Ascending aorta (tissue), 2 donors: ENCODE results near the gene GRM7. TPM values are rescaled to one million over a fixed set of nuclear protein-coding genes. Genes with fewer than 3 reads are reported as not detected.
A peak's percentile ranks its signal among the peaks of the same experiment; 100 is the strongest.

Experiments
- DNase-seq, 2 donors: peaks; one replicate each; pipeline ENCODE4 v3.0.0-alpha.2; 2019; ENCODE audit warnings: low spot score in 2 of 2
- H3K27ac ChIP-seq, 2 donors: fragments of 200-600 bp; sonication (generic); one replicate each; pipeline ENCODE4 v1.5.1; 2016 to 2017; ENCODE audit warnings: mild to moderate bottlenecking in 1 of 2
- H3K27me3 ChIP-seq: fragments of 200-600 bp; sonication (generic); one replicate; pipeline ENCODE4 v1.5.1; 2017
- H3K36me3 ChIP-seq, 2 donors: fragments of 200-600 bp; sonication (generic); one replicate each; pipeline ENCODE4 v1.5.1; 2016
- H3K4me1 ChIP-seq, 2 donors: fragments of 200-600 bp; sonication (generic); one replicate each; pipeline ENCODE4 v1.5.1; 2016 to 2017; ENCODE audit warnings: mild to moderate bottlenecking in 1 of 2
- H3K4me3 ChIP-seq, 2 donors: fragments of 200-600 bp; sonication (generic); one replicate each; pipeline ENCODE4 v1.5.1; 2016 to 2017; ENCODE audit warnings: mild to moderate bottlenecking in 1 of 2
- H3K9me3 ChIP-seq, 2 donors: fragments of 200-600 bp; sonication (generic); one replicate each; pipeline ENCODE4 v1.5.1; 2016
- intact Hi-C: fragments of 100-400 bp; cut with DNase I; formaldehyde crosslinking; loops from one replicate; pipeline ENCODE4 v1.15.1; 2023
- total RNA-seq: library from RNA; depleted of rRNA; stranded (reverse); fragments of >200 nt; gene quantifications from one replicate; pipeline ENCODE4 v1.1.0, GENCODE V29; 2016
- TF ChIP-seq, protein P1 (sequence below), 3 experiments: fragments of 200-600 bp in 2 of 3; fragments of 450-650 bp in 1 of 3; sonication (generic) in 2 of 3; IDR thresholded peaks; one replicate each; pipeline ENCODE4 v1.5.1; 2016 to 2019; ENCODE audit warnings: antibody characterized with exemption in 3 of 3, mild to moderate bottlenecking in 1 of 3, moderate library complexity in 1 of 3

GRM7 gene
- total RNA-seq, 1 donor from 2014 or later, result 4.8 TPM

DNA sequence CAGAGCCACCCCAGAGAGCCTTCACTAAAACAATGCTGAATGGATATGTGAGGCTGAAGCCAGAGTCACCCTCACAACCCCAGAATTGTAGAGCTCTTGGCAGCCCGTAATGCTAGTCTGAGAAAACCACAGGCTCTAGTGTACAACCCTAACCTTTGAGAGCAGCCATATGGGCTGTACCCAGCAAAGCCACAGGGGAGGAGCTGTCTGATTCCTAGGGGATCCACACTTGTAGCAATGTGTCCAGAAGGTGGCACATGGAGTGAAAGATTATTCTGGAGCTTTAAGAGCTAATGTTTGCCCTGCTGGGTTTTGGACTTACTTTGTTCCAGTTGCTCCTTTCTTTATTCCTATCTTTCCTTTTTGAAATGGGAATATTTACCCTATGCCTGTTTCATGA lies 626.8 kb downstream of the GRM7 start:
- Histone ChIP-seq H3K4me1 (no peaks in the 10 kb centered on the region), H3K27ac (no peak overlapping the region), H3K9me3 (no peaks in the 10 kb centered on the region), H3K27me3 (no peaks in the 10 kb centered on the region), H3K36me3 (no peaks in the 10 kb centered on the region), H3K4me3 (no peak overlapping the region)
- TF ChIP-seq, protein P1, sequence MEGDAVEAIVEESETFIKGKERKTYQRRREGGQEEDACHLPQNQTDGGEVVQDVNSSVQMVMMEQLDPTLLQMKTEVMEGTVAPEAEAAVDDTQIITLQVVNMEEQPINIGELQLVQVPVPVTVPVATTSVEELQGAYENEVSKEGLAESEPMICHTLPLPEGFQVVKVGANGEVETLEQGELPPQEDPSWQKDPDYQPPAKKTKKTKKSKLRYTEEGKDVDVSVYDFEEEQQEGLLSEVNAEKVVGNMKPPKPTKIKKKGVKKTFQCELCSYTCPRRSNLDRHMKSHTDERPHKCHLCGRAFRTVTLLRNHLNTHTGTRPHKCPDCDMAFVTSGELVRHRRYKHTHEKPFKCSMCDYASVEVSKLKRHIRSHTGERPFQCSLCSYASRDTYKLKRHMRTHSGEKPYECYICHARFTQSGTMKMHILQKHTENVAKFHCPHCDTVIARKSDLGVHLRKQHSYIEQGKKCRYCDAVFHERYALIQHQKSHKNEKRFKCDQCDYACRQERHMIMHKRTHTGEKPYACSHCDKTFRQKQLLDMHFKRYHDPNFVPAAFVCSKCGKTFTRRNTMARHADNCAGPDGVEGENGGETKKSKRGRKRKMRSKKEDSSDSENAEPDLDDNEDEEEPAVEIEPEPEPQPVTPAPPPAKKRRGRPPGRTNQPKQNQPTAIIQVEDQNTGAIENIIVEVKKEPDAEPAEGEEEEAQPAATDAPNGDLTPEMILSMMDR (IDR thresholded peaks at IDR 0.05), result no peak
- no peak for DNase-seq
- intact Hi-C loops, result no loop called here

DNA sequence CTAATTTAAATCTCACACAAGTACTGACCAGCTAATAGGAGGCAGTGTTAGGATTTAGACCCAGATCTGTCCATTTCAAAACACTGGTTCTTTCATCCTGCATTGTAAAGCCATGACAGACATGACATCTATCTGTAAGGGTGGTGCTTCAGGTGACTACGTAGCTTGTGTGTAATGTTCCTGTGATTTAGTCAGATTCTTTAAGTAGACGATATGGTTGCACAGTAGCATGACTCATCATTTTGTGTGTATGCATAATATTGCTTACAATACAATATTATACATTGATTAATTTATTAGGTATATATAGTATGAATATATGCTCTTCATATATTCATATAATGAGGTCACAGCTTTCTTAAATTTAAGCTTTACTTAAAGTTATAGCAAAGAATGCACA lies 628.5 kb downstream of the GRM7 start:
- Histone ChIP-seq H3K4me3 (no peak overlapping the region), H3K36me3 (no peaks in the 10 kb centered on the region), H3K27me3 (no peaks in the 10 kb centered on the region), H3K4me1 (no peaks in the 10 kb centered on the region), H3K27ac (no peak overlapping the region), H3K9me3 (peaks cover 0 to 15% of the 10 kb centered on the region in 2 donors)
- TF ChIP-seq, protein P1 (IDR thresholded peaks at IDR 0.05), result no peak
- intact Hi-C loops, result no loop called here
- DNase-seq, result no peak

DNA sequence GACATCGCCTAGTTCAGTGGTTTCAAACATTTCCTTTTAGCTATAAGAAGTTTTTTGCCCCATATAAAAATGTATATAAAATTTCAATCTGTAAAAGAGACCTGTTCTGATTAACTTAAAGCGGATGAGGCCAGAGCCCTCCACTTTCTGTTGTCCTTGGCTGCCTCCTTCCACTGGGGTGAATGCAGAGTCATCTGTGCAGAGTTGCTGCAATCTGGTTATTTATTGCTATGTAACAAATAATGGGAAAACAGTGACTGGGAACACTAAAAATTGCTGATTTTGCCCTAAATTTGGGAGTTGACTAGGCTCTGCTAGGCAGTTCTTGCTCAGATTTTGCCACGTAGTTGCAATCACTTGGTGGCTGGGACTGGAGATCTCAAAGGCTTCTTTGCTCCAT lies 637.8 kb downstream of the GRM7 start:
- H3K4me1 ChIP-seq, result peaks cover 0 to 4% of the 10 kb centered on the region in 2 donors
- no peak overlapping the region for H3K4me3 ChIP-seq
- DNase-seq, result no peak
- TF ChIP-seq, protein P1 (IDR thresholded peaks at IDR 0.05), result no peak
- intact Hi-C loops, result no loop called here
- peaks cover 0 to 17% of the 10 kb centered on the region in 2 donors for H3K9me3 ChIP-seq
- no peaks in the 10 kb centered on the region for H3K27me3 ChIP-seq
- H3K27ac ChIP-seq, result no peak overlapping the region
- H3K36me3 ChIP-seq, result no peaks in the 10 kb centered on the region

DNA sequence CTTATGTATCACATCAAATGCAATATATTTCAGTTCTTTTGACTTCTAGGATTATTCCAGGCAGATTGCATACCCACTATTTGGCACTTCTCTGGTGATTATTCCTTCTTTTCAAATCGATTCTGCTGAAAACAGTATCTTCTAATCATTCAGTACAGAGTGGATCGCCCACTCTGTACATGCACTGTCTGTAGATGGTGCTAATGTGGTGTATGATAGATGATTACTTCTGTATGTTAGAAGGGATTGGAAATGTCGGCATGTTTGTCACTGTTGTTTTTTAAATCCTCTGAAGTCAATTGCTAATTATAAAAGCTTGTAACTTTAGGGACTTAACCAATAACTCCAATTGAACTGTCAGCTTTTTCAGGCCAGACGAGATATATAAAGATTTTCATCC lies 642.5 kb downstream of the GRM7 start:
- H3K9me3 ChIP-seq, result peaks cover 0 to 11% of the 10 kb centered on the region in 2 donors
- no peak for DNase-seq
- H3K27me3 ChIP-seq, result no peaks in the 10 kb centered on the region
- intact Hi-C loops, result no loop called here
- peaks cover 8 to 23% of the 10 kb centered on the region in 2 donors for H3K4me1 ChIP-seq
- H3K27ac ChIP-seq, result no peak overlapping the region
- TF ChIP-seq, protein P1 (IDR thresholded peaks at IDR 0.05), result no peak
- no peaks in the 10 kb centered on the region for H3K36me3 ChIP-seq
- no peak overlapping the region for H3K4me3 ChIP-seq

DNA sequence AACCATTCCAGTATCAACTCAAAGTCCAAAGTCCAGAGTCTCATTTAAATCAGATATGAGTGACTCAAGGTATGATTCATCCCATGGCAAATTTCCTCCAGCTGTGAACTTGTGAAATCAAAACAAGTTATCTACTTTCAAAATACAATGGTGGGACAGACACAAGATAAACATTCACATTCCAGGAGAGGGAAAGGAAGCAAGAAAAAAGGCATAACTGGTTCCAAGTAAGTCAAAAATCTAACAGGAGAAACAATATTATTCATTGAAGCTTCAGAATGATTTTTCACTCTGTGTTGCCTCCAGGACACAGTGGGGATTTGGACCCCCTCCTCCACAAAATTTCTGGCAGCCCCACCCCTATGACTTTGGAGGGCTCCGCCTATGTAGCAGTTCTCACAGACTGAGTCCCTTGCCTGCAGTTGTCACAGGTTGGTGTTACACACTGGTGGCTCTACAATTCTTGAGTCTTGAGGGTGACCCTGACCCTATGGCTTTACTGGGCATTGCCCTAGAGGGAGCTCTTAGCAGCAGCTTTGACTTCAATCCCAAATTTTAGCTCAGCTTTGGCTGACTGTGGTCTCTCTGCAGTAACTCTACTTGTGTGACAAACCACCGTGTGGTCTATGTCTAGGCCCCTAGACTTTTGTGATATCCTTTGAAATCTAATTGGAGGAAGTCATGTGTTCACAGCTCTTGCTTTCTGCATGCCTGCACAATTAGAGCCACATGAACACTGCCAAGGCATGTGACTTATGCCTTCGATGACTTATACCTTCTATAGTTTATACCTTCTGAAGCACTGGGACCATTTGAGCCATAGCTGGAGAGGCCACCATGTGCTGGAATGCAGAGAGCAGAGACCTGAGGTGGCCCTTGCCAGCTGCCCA lies 644.2 kb downstream of the GRM7 start:
- H3K27ac ChIP-seq, result peak overlapping the region; percentile 63 to 70

More for the DNA sequence above, 644.2 kb downstream of the GRM7 start:
- no peaks in the 10 kb centered on the region for H3K36me3 ChIP-seq
- TF ChIP-seq, protein P1 (IDR thresholded peaks at IDR 0.05), result peak in 2 of 3 experiments; percentile 7 to 11
- peaks cover 8 to 19% of the 10 kb centered on the region in 2 donors for H3K4me1 ChIP-seq
- H3K4me3 ChIP-seq, result no peak overlapping the region
- H3K9me3 ChIP-seq, result peaks cover 0 to 11% of the 10 kb centered on the region in 2 donors
- intact Hi-C loops, result no loop called here
- H3K27me3 ChIP-seq, result no peaks in the 10 kb centered on the region
- DNase-seq, result peak in 1 of 2 donors; percentile 68
